ENCODE measurements around the gene NUP88.

The NUP88 gene

DNA sequence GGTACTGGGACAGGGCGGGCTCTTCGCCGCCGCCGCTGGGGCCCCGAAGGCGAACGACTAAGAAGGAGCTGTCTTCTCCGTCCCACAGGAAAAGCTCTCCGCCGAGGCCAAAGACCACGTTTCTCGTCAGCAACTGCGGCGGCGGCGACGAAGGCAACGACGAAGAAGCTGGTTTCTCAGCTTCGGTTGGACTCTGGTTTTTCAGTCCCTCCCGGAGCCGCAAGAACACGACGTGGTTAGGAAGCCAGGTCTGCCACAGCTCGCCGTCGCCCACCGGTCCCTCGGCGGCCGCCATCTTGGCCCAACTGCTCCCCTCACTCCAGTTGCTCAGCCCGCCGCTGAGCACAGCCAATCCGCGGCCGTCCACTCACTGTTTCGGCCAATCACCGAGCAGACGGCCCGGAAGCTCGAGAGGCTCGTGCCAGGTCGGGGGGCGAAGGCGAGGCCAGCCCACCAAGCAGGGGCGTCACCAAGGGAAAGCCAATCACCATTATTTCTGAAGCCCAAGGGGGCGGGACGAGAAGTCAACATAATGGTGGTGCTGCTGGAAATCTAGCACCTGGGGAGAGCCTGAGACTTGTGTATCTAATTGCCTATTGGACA, at the start of gene NUP88:
Gene NUP88 (minus strand): TSS at position 307 of the 603 bp plus-strand sequence. CDS start 12 bp downstream, at position 295.
- H3K4me3 ChIP-seq (ENCODE audit: low read length in 2 of 2), result peak within 1 kb of the TSS; percentile 89 to 98
- H3K9me3 ChIP-seq (ENCODE audit: control insufficient read depth in 2 of 2, low read length in 2 of 2), result no peaks in the 10 kb centered on the region
- peak within 1 kb of the TSS; percentile 71 for H3K27ac ChIP-seq (ENCODE audit: low read length)
- peaks cover 21% of the 10 kb centered on the region for H3K4me1 ChIP-seq (ENCODE audit: control insufficient read depth, insufficient read depth, low read length)
- peak within 1 kb of the TSS; percentile 74 to 91 for H3K9ac ChIP-seq (ENCODE audit: low read length in 2 of 2)
- peaks cover 21 to 23% of the 10 kb centered on the region in 2 donors for H3K36me3 ChIP-seq (ENCODE audit: control insufficient read depth in 2 of 2, insufficient read depth in 2 of 2, low read length in 2 of 2)
- H3K27me3 ChIP-seq (ENCODE audit: control insufficient read depth in 1 of 2, insufficient read depth in 2 of 2, low read length in 2 of 2), result no peaks in the 10 kb centered on the region

DNA sequence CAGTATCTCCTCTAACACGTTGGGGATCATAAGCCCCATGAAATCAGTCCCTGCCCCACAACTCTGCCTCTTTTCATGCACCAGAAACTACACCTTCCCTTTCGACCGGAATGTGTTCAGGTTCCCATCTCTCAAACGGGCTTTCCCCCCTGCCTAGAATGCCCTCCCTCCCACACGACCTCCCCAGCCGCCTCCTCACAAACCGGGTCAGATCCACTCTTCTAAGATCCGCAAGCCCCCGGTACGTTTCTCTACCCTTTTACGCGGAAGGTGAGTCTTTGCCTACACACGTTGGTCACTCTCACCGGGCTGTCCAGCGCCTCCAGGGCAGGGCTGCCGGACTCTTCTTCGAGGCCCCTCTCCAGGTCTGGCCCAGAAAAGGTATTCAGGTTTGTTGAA, 48.6 kb upstream of the NUP88 start:
- H3K27me3 ChIP-seq (ENCODE audit: control insufficient read depth in 1 of 2, insufficient read depth in 2 of 2, low read length in 2 of 2), result no peaks in the 10 kb centered on the region
- no peaks in the 10 kb centered on the region for H3K9me3 ChIP-seq (ENCODE audit: control insufficient read depth in 2 of 2, low read length in 2 of 2)
- peak overlapping the region; percentile 79 to 82 for H3K9ac ChIP-seq (ENCODE audit: low read length in 2 of 2)
- H3K4me3 ChIP-seq (ENCODE audit: low read length in 2 of 2), result peak overlapping the region; percentile 90 to 92
- H3K4me1 ChIP-seq (ENCODE audit: control insufficient read depth, insufficient read depth, low read length), result peaks cover 12% of the 10 kb centered on the region
- H3K36me3 ChIP-seq (ENCODE audit: control insufficient read depth in 2 of 2, insufficient read depth in 2 of 2, low read length in 2 of 2), result peaks cover 2 to 12% of the 10 kb centered on the region in 2 donors
- H3K27ac ChIP-seq (ENCODE audit: low read length), result no peak overlapping the region

DNA sequence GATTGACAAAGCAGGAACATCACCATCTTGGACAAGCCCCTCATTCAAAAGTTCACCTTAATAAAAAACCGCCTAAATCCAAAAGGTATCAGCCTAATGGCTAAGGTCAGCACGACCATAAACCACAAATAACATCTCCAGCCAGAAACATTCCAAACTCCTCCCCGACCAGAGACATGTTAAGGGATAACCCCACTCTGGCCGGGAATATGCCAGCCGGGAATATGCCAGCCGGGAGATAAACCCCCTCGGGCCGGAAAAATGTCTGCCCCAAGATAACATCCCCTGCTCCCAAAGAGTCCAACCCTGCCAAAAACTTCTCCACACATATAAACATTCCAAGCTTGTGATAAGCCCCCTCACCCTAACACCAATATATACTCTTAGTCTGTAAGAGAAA, 48.0 kb upstream of the NUP88 start:
- Histone ChIP-seq H3K4me3 (ENCODE audit: low read length in 2 of 2) (peak overlapping the region; percentile 90 to 92), H3K9me3 (ENCODE audit: control insufficient read depth in 2 of 2, low read length in 2 of 2) (no peaks in the 10 kb centered on the region), H3K27ac (ENCODE audit: low read length) (no peak overlapping the region), H3K4me1 (ENCODE audit: control insufficient read depth, insufficient read depth, low read length) (peaks cover 12% of the 10 kb centered on the region), H3K36me3 (ENCODE audit: control insufficient read depth in 2 of 2, insufficient read depth in 2 of 2, low read length in 2 of 2) (peaks cover 0 to 8% of the 10 kb centered on the region in 2 donors), H3K27me3 (ENCODE audit: control insufficient read depth in 1 of 2, insufficient read depth in 2 of 2, low read length in 2 of 2) (no peaks in the 10 kb centered on the region), H3K9ac (ENCODE audit: low read length in 2 of 2) (peak overlapping the region; percentile 79 to 82)

DNA sequence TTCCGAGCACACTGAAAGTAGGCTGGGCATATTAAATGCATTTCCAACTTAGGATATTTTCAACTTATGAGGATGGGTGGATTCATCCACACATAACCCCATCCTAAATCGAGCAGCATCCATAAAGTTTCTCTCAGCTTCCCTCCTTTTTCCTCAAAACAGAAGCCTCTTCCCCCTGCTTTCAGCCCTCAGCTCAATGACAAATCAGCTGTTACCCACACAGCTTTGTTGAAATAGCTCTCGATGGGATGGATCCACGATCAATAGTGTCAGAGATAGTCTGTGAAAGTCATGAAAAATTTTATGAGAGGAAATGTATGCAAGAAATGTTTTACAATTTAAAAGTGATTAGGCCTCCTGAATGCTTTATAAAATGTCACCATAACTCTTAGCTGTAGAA, 46.8 kb upstream of the NUP88 start:
- Histone ChIP-seq H3K27me3 (ENCODE audit: control insufficient read depth in 1 of 2, insufficient read depth in 2 of 2, low read length in 2 of 2) (no peaks in the 10 kb centered on the region), H3K27ac (ENCODE audit: low read length) (no peak overlapping the region), H3K4me1 (ENCODE audit: control insufficient read depth, insufficient read depth, low read length) (peaks cover 12% of the 10 kb centered on the region), H3K9me3 (ENCODE audit: control insufficient read depth in 2 of 2, low read length in 2 of 2) (no peaks in the 10 kb centered on the region), H3K9ac (ENCODE audit: low read length in 2 of 2) (no peak overlapping the region), H3K4me3 (ENCODE audit: low read length in 2 of 2) (no peak overlapping the region), H3K36me3 (ENCODE audit: control insufficient read depth in 2 of 2, insufficient read depth in 2 of 2, low read length in 2 of 2) (peaks cover 2 to 3% of the 10 kb centered on the region in 2 donors)

DNA sequence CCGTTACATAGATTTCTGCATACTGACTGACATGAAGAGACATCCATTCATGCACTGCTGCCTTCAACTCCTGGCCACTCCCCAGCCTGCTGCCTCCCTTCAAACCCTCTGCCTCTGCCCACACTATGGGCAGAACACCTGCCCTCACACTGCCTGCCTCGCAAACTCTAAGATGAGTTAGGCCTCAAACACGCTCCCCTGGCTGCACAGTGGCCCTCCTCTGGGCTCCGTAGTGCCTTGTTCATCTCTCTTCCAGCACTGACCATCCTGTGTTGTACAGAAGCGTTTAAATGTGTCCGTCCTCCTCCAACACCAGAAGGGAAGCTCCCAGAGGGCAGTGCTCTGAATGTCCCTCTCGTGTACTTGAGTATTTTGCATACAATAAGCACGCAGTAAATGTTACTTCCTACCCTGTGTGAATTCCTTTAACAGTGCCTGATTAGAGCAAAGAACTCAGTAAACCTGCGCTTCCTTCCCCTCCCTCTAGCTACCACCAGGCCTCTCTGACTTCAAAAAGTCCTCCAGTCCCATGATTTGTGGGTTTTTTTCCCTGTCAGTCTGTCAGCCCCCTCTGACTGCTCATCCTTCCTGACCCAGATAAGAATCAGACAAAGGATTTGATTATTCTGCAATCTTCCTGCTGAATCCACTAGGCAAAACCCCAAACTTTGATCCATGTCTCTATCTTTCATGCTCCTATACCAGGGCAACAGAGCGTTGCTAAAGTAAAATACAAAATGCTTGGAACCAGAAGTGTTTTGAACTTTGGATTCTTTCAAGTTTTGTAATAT, 45.5 kb upstream of the NUP88 start:
- peaks cover 12% of the 10 kb centered on the region for H3K4me1 ChIP-seq (ENCODE audit: control insufficient read depth, insufficient read depth, low read length)
- H3K9ac ChIP-seq (ENCODE audit: low read length in 2 of 2), result no peak overlapping the region
- no peaks in the 10 kb centered on the region for H3K27me3 ChIP-seq (ENCODE audit: control insufficient read depth in 1 of 2, insufficient read depth in 2 of 2, low read length in 2 of 2)
- no peak overlapping the region for H3K27ac ChIP-seq (ENCODE audit: low read length)
- peaks cover 9 to 12% of the 10 kb centered on the region in 2 donors for H3K36me3 ChIP-seq (ENCODE audit: control insufficient read depth in 2 of 2, insufficient read depth in 2 of 2, low read length in 2 of 2)
- H3K4me3 ChIP-seq (ENCODE audit: low read length in 2 of 2), result no peak overlapping the region
- no peaks in the 10 kb centered on the region for H3K9me3 ChIP-seq (ENCODE audit: control insufficient read depth in 2 of 2, low read length in 2 of 2)

DNA sequence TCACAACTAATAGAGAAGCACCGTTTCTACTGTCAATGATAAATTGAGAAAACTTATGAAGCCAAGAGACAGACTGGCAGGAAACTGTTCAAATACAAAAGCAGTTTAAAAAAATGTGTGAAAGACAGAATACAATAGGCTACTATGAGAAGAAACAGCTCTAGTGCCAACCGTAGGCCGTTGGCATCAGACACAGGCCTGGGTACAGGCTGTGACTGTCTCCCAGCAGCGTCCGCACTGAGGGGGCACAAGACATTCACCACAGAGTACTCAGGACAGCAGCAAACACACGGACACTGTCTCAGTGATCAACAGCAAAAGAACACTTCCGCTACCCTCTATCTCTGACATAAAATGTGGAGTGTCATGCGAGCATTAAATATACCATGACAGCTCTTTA, 27.3 kb upstream of the NUP88 start:
- Histone ChIP-seq H3K27ac (ENCODE audit: low read length) (no peak overlapping the region), H3K4me1 (ENCODE audit: control insufficient read depth, insufficient read depth, low read length) (no peaks in the 10 kb centered on the region), H3K9ac (ENCODE audit: low read length in 2 of 2) (no peak overlapping the region), H3K4me3 (ENCODE audit: low read length in 2 of 2) (no peak overlapping the region), H3K9me3 (ENCODE audit: control insufficient read depth in 2 of 2, low read length in 2 of 2) (no peaks in the 10 kb centered on the region), H3K27me3 (ENCODE audit: control insufficient read depth in 1 of 2, insufficient read depth in 2 of 2, low read length in 2 of 2) (no peaks in the 10 kb centered on the region), H3K36me3 (ENCODE audit: control insufficient read depth in 2 of 2, insufficient read depth in 2 of 2, low read length in 2 of 2) (peaks cover 25 to 54% of the 10 kb centered on the region in 2 donors)

DNA sequence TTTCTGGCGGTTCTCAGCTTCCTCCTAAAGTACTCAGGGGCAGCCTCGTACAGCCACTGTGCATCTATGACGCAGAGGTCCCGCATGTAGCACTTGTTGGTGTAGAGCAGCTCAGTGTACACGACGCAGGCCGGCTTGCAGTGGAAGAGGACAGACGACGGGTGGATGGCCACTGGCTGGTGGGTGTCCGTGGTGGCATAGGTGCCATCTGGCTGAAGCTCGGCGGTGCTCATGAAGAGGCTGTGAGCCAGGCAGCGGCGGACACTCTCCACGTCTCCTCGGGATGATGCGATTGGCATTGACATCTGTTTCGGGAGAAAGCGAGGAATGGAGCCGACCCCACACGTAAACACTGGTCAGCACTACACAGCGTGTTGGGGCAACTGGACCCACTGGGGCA, 24.7 kb upstream of the NUP88 start:
- Histone ChIP-seq H3K36me3 (ENCODE audit: control insufficient read depth in 2 of 2, insufficient read depth in 2 of 2, low read length in 2 of 2) (peaks cover 19 to 43% of the 10 kb centered on the region in 2 donors), H3K9ac (ENCODE audit: low read length in 2 of 2) (no peak overlapping the region), H3K4me3 (ENCODE audit: low read length in 2 of 2) (no peak overlapping the region), H3K27ac (ENCODE audit: low read length) (no peak overlapping the region), H3K4me1 (ENCODE audit: control insufficient read depth, insufficient read depth, low read length) (peaks cover 8% of the 10 kb centered on the region), H3K9me3 (ENCODE audit: control insufficient read depth in 2 of 2, low read length in 2 of 2) (no peaks in the 10 kb centered on the region), H3K27me3 (ENCODE audit: control insufficient read depth in 1 of 2, insufficient read depth in 2 of 2, low read length in 2 of 2) (no peaks in the 10 kb centered on the region)

DNA sequence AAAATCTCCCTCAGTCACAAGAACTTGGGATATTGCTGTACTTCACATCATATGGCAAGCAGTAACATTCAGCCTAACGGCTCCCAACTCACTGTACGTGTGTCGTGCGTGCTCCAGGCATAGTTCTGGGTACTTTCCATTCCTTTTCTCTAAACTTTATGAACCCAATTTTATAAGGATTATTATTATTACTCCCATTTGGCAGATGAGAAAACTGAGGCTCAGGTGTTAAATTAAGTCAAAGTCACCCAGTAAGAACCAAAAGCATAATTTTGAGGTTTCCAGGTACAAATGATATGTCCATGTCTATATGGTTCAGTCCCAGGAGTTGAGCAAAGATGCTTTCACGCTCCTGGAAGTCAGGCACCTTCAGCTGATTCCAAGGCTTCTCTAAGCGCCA, 24.3 kb upstream of the NUP88 start:
- no peaks in the 10 kb centered on the region for H3K27me3 ChIP-seq (ENCODE audit: control insufficient read depth in 1 of 2, insufficient read depth in 2 of 2, low read length in 2 of 2)
- H3K4me3 ChIP-seq (ENCODE audit: low read length in 2 of 2), result no peak overlapping the region
- no peak overlapping the region for H3K27ac ChIP-seq (ENCODE audit: low read length)
- H3K9me3 ChIP-seq (ENCODE audit: control insufficient read depth in 2 of 2, low read length in 2 of 2), result no peaks in the 10 kb centered on the region
- H3K36me3 ChIP-seq (ENCODE audit: control insufficient read depth in 2 of 2, insufficient read depth in 2 of 2, low read length in 2 of 2), result peaks cover 19 to 41% of the 10 kb centered on the region in 2 donors
- peaks cover 9% of the 10 kb centered on the region for H3K4me1 ChIP-seq (ENCODE audit: control insufficient read depth, insufficient read depth, low read length)
- H3K9ac ChIP-seq (ENCODE audit: low read length in 2 of 2), result no peak overlapping the region

DNA sequence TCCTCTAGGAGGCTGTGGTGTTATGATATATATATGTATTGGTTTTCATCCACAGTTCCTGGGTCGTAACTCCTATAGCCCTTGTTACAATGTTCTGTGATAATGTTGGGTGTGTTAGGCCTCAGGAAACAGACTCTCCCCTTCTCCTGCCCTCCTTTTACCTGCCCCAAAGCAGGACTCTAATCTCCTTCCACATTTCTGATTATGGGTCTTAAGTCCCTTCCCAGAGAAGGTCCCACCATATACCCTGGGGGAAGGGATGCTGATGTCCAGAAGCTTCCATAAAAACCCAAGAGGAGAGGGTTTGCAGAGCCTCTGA, 19.9 kb upstream of the NUP88 start:
- Histone ChIP-seq H3K9ac (ENCODE audit: low read length in 2 of 2) (peak overlapping the region; percentile 77 to 87), H3K4me3 (ENCODE audit: low read length in 2 of 2) (peak overlapping the region; percentile 44 to 88), H3K27me3 (ENCODE audit: control insufficient read depth in 1 of 2, insufficient read depth in 2 of 2, low read length in 2 of 2) (no peaks in the 10 kb centered on the region), H3K4me1 (ENCODE audit: control insufficient read depth, insufficient read depth, low read length) (peaks cover 17% of the 10 kb centered on the region), H3K9me3 (ENCODE audit: control insufficient read depth in 2 of 2, low read length in 2 of 2) (no peaks in the 10 kb centered on the region), H3K36me3 (ENCODE audit: control insufficient read depth in 2 of 2, insufficient read depth in 2 of 2, low read length in 2 of 2) (peaks cover 24 to 26% of the 10 kb centered on the region in 2 donors), H3K27ac (ENCODE audit: low read length) (peak overlapping the region; percentile 86)

DNA sequence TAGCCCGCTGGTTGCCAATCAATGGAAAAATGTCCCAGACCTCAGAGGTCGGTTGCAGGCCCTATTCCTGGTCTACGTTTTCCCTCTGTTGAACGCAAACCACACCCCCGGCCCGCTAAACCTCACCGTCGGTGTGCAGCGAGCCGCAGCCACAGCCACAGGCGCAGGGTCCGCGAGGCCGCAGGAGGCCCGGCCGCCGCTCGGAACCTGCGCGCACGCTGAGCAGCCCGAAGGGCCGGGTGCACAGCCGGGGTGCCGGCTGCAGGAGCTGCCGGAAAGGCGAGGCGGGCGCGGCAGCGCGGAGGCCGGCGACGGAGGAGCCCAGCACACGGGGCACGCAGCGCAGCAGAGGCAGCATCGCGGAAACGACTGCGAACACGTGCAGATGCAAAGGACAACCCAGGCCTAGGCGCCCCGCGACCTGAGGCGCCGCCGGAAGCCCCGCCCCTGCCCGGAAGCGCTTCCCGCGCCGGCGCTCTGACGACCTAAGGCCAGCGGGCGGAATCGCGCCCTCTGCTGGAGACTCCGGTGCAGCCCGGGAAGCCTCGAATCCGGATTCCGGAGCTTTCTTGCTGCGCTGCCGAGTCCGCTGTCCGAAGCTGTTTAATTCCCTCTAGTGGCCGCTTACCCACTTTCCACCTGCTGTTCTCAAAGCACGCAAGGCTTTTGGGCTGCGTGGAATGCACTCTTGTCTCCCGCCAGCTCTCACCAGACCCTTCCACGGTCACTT, 19.4 kb upstream of the NUP88 start, which contains the start of gene C1QBP:
Gene C1QBP (minus strand): TSS at position 440 of the 730 bp plus-strand sequence. CDS start 82 bp downstream, at position 358.
- H3K4me1 ChIP-seq (ENCODE audit: control insufficient read depth, insufficient read depth, low read length), result peaks cover 17% of the 10 kb centered on the region
- peak within 1 kb of the TSS; percentile 69 to 88 for H3K4me3 ChIP-seq (ENCODE audit: low read length in 2 of 2)
- peaks cover 25% of the 10 kb centered on the region in 2 donors for H3K36me3 ChIP-seq (ENCODE audit: control insufficient read depth in 2 of 2, insufficient read depth in 2 of 2, low read length in 2 of 2)
- H3K9me3 ChIP-seq (ENCODE audit: control insufficient read depth in 2 of 2, low read length in 2 of 2), result no peaks in the 10 kb centered on the region
- H3K27ac ChIP-seq (ENCODE audit: low read length), result peak within 1 kb of the TSS; percentile 86
- H3K27me3 ChIP-seq (ENCODE audit: control insufficient read depth in 1 of 2, insufficient read depth in 2 of 2, low read length in 2 of 2), result no peaks in the 10 kb centered on the region
- H3K9ac ChIP-seq (ENCODE audit: low read length in 2 of 2), result peak within 1 kb of the TSS; percentile 77 to 87

Measured in stomach smooth muscle (tissue), 2 donors.